HEK293 (cell line): ENCODE measurements around the gene MRPL48.

Source experiments
- CTCF ChIA-PET: fragments of 350-600 bp; formaldehyde crosslinking; extraction: SDS; loops from one replicate; lab custom pipeline; 2021; ENCODE audit warnings: antibody characterized with exemption; lab: Yijun Ruan, JAX
- POLR2A ChIA-PET: fragments of 300-600 bp; formaldehyde crosslinking; extraction: SDS; loops from one replicate; lab custom pipeline; 2020; ENCODE audit warnings: antibody characterized with exemption, inconsistent platforms; lab: Yijun Ruan, JAX
- H3K27ac ChIP-seq: fragments of 200-500 bp; sonication (Bioruptor generic); 2 replicates; pipeline ENCODE4 v1.5.1; 2014; ENCODE audit warnings: low read depth, low read length, control low read depth, inconsistent platforms; ENCODE audit errors: extremely low read depth
- H3K36me3 ChIP-seq, 2 experiments: fragments of 200-500 bp in 1 of 2; sonication (Bioruptor generic) in 1 of 2; 1 replicate in 1 of 2; 2 replicates in 1 of 2; pipeline ENCODE4 v1.5.1; 2014 to 2017; ENCODE audit warnings: inconsistent platforms in 2 of 2, low read length in 2 of 2; ENCODE audit not compliant: control insufficient read depth in 2 of 2, insufficient read depth in 1 of 2
- H3K4me1 ChIP-seq: fragments of 200-500 bp; sonication (Bioruptor generic); 2 replicates; pipeline ENCODE4 v1.5.1; 2014; ENCODE audit warnings: mild to moderate bottlenecking, low read length, inconsistent platforms; ENCODE audit not compliant: control insufficient read depth, insufficient read depth
- H3K4me3 ChIP-seq: 2 replicates; pipeline ENCODE4 v1.5.1; 2011; ENCODE audit warnings: low read depth, mild to moderate bottlenecking, control low read depth, low read length, moderate library complexity
- H3K9me3 ChIP-seq: fragments of 200-500 bp; sonication (Bioruptor generic); 2 replicates; pipeline ENCODE4 v1.5.1; 2014; ENCODE audit warnings: low read depth, low read length, inconsistent platforms; ENCODE audit not compliant: control insufficient read depth, insufficient read depth
- GLI4 ChIP-seq: fragments of 450-650 bp; formaldehyde crosslinking; IDR thresholded peaks from 2 replicates; pipeline ENCODE4 v1.5.1; 2016; ENCODE audit warnings: missing biosample characterization, missing genetic modification characterization
- MEIS1 ChIP-seq: sonication (generic); formaldehyde crosslinking; IDR thresholded peaks from 2 replicates; pipeline ENCODE4 v1.8.1; 2022; ENCODE audit warnings: missing genetic modification reagents, mild to moderate bottlenecking, borderline replicate concordance
- OSR2 ChIP-seq: fragments of 450-650 bp; formaldehyde crosslinking; IDR thresholded peaks from 2 replicates; pipeline ENCODE4 v1.5.1; 2016; ENCODE audit warnings: missing biosample characterization, missing genetic modification characterization
- ZEB2 ChIP-seq: fragments of 450-650 bp; formaldehyde crosslinking; IDR thresholded peaks from 2 replicates; pipeline ENCODE4 v1.5.1; 2016; ENCODE audit warnings: missing biosample characterization, missing genetic modification characterization
- ZFP3 ChIP-seq: fragments of 450-650 bp; formaldehyde crosslinking; IDR thresholded peaks from 2 replicates; pipeline ENCODE4 v1.5.1; 2016; ENCODE audit warnings: low read depth, missing biosample characterization, missing genetic modification characterization
- ZNF146 ChIP-seq: fragments of 450-650 bp; formaldehyde crosslinking; IDR thresholded peaks from 2 replicates; pipeline ENCODE4 v1.5.1; 2016; ENCODE audit warnings: missing biosample characterization, missing genetic modification characterization
- ZNF175 ChIP-seq: fragments of 450-650 bp; formaldehyde crosslinking; IDR thresholded peaks from 2 replicates; pipeline ENCODE4 v1.5.1; 2016; ENCODE audit warnings: missing biosample characterization, missing genetic modification characterization
- ZNF239 ChIP-seq: fragments of 450-650 bp; formaldehyde crosslinking; IDR thresholded peaks from 2 replicates; pipeline ENCODE4 v1.5.1; 2016; ENCODE audit warnings: missing biosample characterization, missing genetic modification characterization
- ZNF266 ChIP-seq: fragments of 450-650 bp; formaldehyde crosslinking; IDR thresholded peaks from 2 replicates; pipeline ENCODE4 v1.5.1; 2016; ENCODE audit warnings: missing biosample characterization, missing genetic modification characterization, low read depth
- ZNF274 ChIP-seq, 2 experiments: fragments of 200-500 bp in 1 of 2; fragments of 450-650 bp in 1 of 2; sonication (Bioruptor generic) in 1 of 2; formaldehyde crosslinking in 1 of 2; IDR thresholded peaks; 2 replicates each; pipeline versions ENCODE4 v1.5.1 to v1.6.1; 2014 to 2016; ENCODE audit warnings: borderline replicate concordance in 1 of 2, inconsistent platforms in 1 of 2, low read length in 1 of 2, missing biosample characterization in 1 of 2, missing genetic modification characterization in 1 of 2
- ZNF366 ChIP-seq: fragments of 450-650 bp; formaldehyde crosslinking; conservative IDR thresholded peaks from 2 replicates; pipeline ENCODE4 v1.5.1; 2016; ENCODE audit warnings: missing biosample characterization, missing genetic modification characterization
- ZNF626 ChIP-seq: fragments of 450-650 bp; sonication (Bioruptor Pico); formaldehyde crosslinking; IDR thresholded peaks from 2 replicates; pipeline ENCODE4 v1.5.1; 2018; ENCODE audit warnings: missing biosample characterization, missing genetic modification characterization, inconsistent platforms
- ZNF654 ChIP-seq: fragments of 450-650 bp; formaldehyde crosslinking; IDR thresholded peaks from 2 replicates; pipeline ENCODE4 v1.5.1; 2016; ENCODE audit warnings: low read depth, missing biosample characterization, missing genetic modification characterization
- ZNF664 ChIP-seq: fragments of 450-650 bp; formaldehyde crosslinking; IDR thresholded peaks from 2 replicates; pipeline ENCODE4 v1.5.1; 2016; ENCODE audit warnings: missing biosample characterization, missing genetic modification characterization
- TF ChIP-seq, protein P1 (sequence below): fragments of 450-650 bp; IDR thresholded peaks from 2 replicates; pipeline ENCODE4 v1.5.1; 2018; ENCODE audit warnings: missing biosample characterization, missing genetic modification characterization
- TF ChIP-seq, protein P2 (sequence below): fragments of 450-650 bp; formaldehyde crosslinking; IDR thresholded peaks from 2 replicates; pipeline ENCODE4 v1.5.1; 2016; ENCODE audit warnings: missing biosample characterization, missing genetic modification characterization
- TF ChIP-seq, protein P3 (sequence below): fragments of 450-650 bp; formaldehyde crosslinking; conservative IDR thresholded peaks from 2 replicates; pipeline ENCODE4 v1.5.1; 2016; ENCODE audit warnings: low read depth, missing biosample characterization, missing genetic modification characterization
- TF ChIP-seq, protein P4 (sequence below): fragments of 450-650 bp; formaldehyde crosslinking; IDR thresholded peaks from 2 replicates; pipeline ENCODE4 v1.5.1; 2016; ENCODE audit warnings: missing biosample characterization, missing genetic modification characterization, borderline replicate concordance
- TF ChIP-seq, protein P5 (sequence below): fragments of 450-650 bp; formaldehyde crosslinking; IDR thresholded peaks from 2 replicates; pipeline ENCODE4 v1.5.1; 2016; ENCODE audit warnings: missing biosample characterization, missing genetic modification characterization

MRPL48 gene

DNA sequence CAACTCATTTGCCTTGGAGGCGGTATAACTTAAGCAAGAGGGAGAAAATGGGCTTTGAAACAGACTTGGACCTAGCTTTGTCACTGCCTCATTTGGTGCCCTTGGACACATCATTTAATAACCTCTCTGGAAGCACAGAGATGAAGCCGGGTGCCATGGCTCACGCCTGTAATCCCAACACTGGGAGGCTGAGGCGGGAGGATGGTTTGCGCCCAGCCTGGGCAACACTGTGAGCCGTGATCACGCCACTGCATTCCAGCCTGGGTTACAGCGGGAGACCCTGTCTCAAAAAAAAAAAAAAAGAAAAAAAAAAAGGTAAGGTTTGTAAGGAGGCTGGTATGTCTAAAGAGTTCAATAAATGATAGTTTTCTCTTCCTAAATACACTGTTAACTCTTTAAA lies 88.2 kb downstream of the MRPL48 start (continued):
- TF ChIP-seq GLI4 (tag by site-specific recombination) (no peak), MEIS1 (CRISPR knock-in tag) (no peak)
- TF ChIP-seq, protein P1, sequence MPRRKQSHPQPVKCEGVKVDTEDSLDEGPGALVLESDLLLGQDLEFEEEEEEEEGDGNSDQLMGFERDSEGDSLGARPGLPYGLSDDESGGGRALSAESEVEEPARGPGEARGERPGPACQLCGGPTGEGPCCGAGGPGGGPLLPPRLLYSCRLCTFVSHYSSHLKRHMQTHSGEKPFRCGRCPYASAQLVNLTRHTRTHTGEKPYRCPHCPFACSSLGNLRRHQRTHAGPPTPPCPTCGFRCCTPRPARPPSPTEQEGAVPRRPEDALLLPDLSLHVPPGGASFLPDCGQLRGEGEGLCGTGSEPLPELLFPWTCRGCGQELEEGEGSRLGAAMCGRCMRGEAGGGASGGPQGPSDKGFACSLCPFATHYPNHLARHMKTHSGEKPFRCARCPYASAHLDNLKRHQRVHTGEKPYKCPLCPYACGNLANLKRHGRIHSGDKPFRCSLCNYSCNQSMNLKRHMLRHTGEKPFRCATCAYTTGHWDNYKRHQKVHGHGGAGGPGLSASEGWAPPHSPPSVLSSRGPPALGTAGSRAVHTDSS (tag by site-specific recombination) = no peak
- TF ChIP-seq, all 188 proteins: peak for 0

DNA sequence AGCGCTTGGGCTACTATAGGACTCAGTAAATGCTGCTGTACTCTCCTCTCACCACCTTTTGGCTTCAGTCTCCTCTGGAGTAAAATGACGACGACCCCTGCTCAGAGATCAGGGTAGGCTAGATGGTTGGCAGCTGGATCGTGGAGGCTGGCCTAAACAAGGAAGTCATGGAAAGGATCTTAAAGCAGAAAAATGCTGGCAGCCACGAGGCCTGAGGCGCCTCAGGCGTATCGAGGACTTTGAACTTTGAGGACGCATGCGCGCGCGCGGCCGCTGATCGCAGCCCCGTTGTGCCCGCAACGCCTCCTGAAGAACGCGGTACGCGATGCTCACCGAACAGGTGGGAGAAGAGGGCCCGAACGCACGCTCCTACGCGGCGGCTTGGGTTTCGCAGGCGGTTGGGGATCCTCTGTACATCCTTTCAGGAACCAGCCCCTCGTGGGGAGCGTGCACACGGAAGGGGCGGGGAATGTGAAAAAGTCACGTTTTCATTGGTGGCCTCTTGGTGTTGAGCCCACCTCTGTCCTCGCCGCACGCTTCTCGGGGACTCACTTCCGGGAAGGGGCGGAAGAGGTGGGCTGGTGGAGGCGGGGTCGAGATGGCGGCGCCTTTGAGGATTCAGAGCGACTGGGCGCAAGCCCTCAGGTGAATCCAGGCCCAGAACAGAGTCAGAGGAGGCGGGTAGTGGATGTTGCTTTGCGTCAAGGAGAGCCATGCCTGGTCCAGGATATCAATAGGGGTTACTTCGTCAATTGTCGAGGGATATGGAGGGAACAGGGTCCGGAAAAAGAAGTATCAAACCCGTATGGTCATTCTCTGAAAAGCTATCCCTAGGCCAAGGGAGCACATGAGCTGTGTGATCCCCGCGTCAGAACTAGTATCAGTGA lies 89.0 kb downstream of the MRPL48 start, which contains the start of the genes COA4 and PAAF1:
Gene COA4 (minus strand): TSS at position 423 of the 887 bp plus-strand sequence. CDS start 3,468 bp downstream, outside the sequence.
Gene PAAF1 (plus strand): TSS at position 576 of the 887 bp plus-strand sequence. CDS start 23 bp downstream, at position 599.
- Histone ChIP-seq H3K4me1 (no peaks in the 10 kb centered on the region), H3K9me3 (no peaks in the 10 kb centered on the region), H3K4me3 (peak within 1 kb of the TSS; percentile 65), H3K36me3 (peaks cover 12 to 49% of the 10 kb centered on the region in 2 experiments; a peak in 2 of 3 replicates), H3K27ac (peak within 1 kb of the TSS; percentile 82)
- CTCF ChIA-PET = no interaction called here
- POLR2A ChIA-PET = interaction anchor here (1.0 to 1.6 kb wide), 5 partner anchors 10 to 116 kb away, joined by 3 to 5 read pairs (median 5); partner anchors contain the start of genes MRPL48 and RAB6A
- TF ChIP-seq ZNF146 (tag by site-specific recombination) (no peak), ZNF626 (tag by site-specific recombination) (no peak), ZNF266 (no peak), ZNF274 (IDR thresholded peaks at IDR 0.05; ENCODE audit: low read length) (no peak), ZNF274 (tag by site-specific recombination; IDR thresholded peaks at IDR 0.05; ENCODE audit: borderline replicate concordance) (no peak), ZNF654 (tag by site-specific recombination) (no peak), OSR2 (tag by site-specific recombination) (no peak), ZEB2 (tag by site-specific recombination) (peak; percentile 80), ZNF664 (no peak), ZFP3 (tag by site-specific recombination) (no peak), ZNF175 (no peak), ZNF366 (tag by site-specific recombination) (no peak), ZNF239 (tag by site-specific recombination) (no peak)
- TF ChIP-seq, protein P2, sequence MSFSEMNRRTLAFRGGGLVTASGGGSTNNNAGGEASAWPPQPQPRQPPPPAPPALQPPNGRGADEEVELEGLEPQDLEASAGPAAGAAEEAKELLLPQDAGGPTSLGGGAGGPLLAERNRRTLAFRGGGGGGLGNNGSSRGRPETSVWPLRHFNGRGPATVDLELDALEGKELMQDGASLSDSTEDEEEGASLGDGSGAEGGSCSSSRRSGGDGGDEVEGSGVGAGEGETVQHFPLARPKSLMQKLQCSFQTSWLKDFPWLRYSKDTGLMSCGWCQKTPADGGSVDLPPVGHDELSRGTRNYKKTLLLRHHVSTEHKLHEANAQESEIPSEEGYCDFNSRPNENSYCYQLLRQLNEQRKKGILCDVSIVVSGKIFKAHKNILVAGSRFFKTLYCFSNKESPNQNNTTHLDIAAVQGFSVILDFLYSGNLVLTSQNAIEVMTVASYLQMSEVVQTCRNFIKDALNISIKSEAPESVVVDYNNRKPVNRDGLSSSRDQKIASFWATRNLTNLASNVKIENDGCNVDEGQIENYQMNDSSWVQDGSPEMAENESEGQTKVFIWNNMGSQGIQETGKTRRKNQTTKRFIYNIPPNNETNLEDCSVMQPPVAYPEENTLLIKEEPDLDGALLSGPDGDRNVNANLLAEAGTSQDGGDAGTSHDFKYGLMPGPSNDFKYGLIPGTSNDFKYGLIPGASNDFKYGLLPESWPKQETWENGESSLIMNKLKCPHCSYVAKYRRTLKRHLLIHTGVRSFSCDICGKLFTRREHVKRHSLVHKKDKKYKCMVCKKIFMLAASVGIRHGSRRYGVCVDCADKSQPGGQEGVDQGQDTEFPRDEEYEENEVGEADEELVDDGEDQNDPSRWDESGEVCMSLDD = no peak
- TF ChIP-seq, protein P3, sequence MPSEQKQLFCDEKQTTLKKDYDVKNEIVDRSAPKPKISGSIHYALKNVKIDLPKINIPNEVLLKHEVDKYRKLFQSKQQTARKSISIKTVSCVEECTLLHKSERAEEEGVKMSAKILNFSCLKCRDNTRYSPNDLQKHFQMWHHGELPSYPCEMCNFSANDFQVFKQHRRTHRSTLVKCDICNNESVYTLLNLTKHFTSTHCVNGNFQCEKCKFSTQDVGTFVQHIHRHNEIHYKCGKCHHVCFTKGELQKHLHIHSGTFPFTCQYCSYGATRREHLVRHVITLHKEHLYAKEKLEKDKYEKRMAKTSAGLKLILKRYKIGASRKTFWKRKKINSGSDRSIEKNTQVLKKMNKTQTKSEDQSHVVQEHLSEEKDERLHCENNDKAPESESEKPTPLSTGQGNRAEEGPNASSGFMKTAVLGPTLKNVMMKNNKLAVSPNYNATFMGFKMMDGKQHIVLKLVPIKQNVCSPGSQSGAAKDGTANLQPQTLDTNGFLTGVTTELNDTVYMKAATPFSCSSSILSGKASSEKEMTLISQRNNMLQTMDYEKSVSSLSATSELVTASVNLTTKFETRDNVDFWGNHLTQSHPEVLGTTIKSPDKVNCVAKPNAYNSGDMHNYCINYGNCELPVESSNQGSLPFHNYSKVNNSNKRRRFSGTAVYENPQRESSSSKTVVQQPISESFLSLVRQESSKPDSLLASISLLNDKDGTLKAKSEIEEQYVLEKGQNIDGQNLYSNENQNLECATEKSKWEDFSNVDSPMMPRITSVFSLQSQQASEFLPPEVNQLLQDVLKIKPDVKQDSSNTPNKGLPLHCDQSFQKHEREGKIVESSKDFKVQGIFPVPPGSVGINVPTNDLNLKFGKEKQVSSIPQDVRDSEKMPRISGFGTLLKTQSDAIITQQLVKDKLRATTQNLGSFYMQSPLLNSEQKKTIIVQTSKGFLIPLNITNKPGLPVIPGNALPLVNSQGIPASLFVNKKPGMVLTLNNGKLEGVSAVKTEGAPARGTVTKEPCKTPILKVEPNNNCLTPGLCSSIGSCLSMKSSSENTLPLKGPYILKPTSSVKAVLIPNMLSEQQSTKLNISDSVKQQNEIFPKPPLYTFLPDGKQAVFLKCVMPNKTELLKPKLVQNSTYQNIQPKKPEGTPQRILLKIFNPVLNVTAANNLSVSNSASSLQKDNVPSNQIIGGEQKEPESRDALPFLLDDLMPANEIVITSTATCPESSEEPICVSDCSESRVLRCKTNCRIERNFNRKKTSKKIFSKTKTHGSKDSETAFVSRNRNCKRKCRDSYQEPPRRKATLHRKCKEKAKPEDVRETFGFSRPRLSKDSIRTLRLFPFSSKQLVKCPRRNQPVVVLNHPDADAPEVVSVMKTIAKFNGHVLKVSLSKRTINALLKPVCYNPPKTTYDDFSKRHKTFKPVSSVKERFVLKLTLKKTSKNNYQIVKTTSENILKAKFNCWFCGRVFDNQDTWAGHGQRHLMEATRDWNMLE (tag by site-specific recombination) = peak; percentile 61
- TF ChIP-seq, protein P4, sequence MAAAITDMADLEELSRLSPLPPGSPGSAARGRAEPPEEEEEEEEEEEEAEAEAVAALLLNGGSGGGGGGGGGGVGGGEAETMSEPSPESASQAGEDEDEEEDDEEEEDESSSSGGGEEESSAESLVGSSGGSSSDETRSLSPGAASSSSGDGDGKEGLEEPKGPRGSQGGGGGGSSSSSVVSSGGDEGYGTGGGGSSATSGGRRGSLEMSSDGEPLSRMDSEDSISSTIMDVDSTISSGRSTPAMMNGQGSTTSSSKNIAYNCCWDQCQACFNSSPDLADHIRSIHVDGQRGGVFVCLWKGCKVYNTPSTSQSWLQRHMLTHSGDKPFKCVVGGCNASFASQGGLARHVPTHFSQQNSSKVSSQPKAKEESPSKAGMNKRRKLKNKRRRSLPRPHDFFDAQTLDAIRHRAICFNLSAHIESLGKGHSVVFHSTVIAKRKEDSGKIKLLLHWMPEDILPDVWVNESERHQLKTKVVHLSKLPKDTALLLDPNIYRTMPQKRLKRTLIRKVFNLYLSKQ (tag by site-specific recombination) = no peak
- TF ChIP-seq, protein P1 (tag by site-specific recombination) = no peak
- TF ChIP-seq, protein P5, sequence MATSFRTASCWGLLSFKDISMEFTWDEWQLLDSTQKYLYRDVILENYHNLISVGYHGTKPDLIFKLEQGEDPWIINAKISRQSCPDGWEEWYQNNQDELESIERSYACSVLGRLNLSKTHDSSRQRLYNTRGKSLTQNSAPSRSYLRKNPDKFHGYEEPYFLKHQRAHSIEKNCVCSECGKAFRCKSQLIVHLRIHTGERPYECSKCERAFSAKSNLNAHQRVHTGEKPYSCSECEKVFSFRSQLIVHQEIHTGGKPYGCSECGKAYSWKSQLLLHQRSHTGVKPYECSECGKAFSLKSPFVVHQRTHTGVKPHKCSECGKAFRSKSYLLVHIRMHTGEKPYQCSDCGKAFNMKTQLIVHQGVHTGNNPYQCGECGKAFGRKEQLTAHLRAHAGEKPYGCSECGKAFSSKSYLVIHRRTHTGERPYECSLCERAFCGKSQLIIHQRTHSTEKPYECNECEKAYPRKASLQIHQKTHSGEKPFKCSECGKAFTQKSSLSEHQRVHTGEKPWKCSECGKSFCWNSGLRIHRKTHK (tag by site-specific recombination) = no peak
